Stomach (tissue), 9 donors: Measurements from ENCODE around the gene RPS16. TPM values are rescaled to one million over a fixed set of nuclear protein-coding genes. Genes with fewer than 3 reads are reported as not detected.

Experiments
- DNase-seq, 2 donors: peaks; one replicate each; pipeline versions ENCODE4 v3.0.0 to v3.0.0-alpha.2; 2013 to 2019
- H3K27ac ChIP-seq, 5 donors: fragments of 200-600 bp in 4 of 5; sonication (generic) in 4 of 5; one replicate each; pipeline ENCODE4 v1.5.1; 2013 to 2019; ENCODE audit warnings: mild to moderate bottlenecking in 1 of 5, moderate library complexity in 1 of 5
- H3K27me3 ChIP-seq, 3 donors: fragments of 200-600 bp; sonication (generic); one replicate each; pipeline ENCODE4 v1.5.1; 2017 to 2019; ENCODE audit warnings: mixed run types in 1 of 3
- H3K36me3 ChIP-seq, 4 donors: fragments of 200-600 bp; sonication (generic); 1 replicate in 3 of 4; 2 replicates in 1 of 4; pipeline ENCODE4 v1.5.1; 2016 to 2019
- H3K4me1 ChIP-seq, 4 donors: fragments of 200-600 bp; sonication (generic); one replicate each; pipeline ENCODE4 v1.5.1; 2016 to 2019
- H3K4me3 ChIP-seq, 4 donors: fragments of 200-600 bp; sonication (generic) in 3 of 4; one replicate each; pipeline ENCODE4 v1.5.1; 2016 to 2019; ENCODE audit warnings: mild to moderate bottlenecking in 1 of 4
- H3K9me3 ChIP-seq, 4 donors: fragments of 200-600 bp; sonication (generic); one replicate each; pipeline ENCODE4 v1.5.1; 2016 to 2019
- CTCF ChIP-seq, 7 experiments: fragments of 450-650 bp in 4 of 7; fragments of 200-600 bp in 3 of 7; sonication (generic) in 3 of 7; IDR thresholded peaks; one replicate each; pipeline ENCODE4 v1.5.1; 2016 to 2019; ENCODE audit warnings: antibody characterized with exemption in 7 of 7, control low read depth in 2 of 7, mild to moderate bottlenecking in 1 of 7
- EP300 ChIP-seq: sonication (generic); formaldehyde crosslinking; IDR thresholded peaks from one replicate; pipeline ENCODE4 v1.6.1; 2017; ENCODE audit warnings: antibody characterized with exemption
- POLR2A ChIP-seq, 4 donors: fragments of 450-650 bp; IDR thresholded peaks; one replicate each; pipeline ENCODE4 v1.6.1; 2016; ENCODE audit warnings: antibody characterized with exemption in 4 of 4, control low read depth in 2 of 4, mild to moderate bottlenecking in 1 of 4, moderate library complexity in 1 of 4
- POLR2AphosphoS5 ChIP-seq, 3 donors: sonication (generic); formaldehyde crosslinking; IDR thresholded peaks; one replicate each; pipeline ENCODE4 v1.6.1; 2016; ENCODE audit warnings: antibody characterized with exemption in 3 of 3
- WGBS, 5 donors: extraction: QIAGEN DNeasy Blood & Tissue Kit in 3 of 5; methylation state at CpG; one replicate each; pipeline versions ENCODE4 v1.1.5 to v1.1.7; 2013 to 2018; 5-methylcytosine and 5-hydroxymethylcytosine counted together
- intact Hi-C: fragments of 100-400 bp; cut with DNase I; formaldehyde crosslinking; loops from one replicate; pipeline ENCODE4 v1.15.1; 2023; ENCODE audit warnings: low total_unique reads
- polyA plus RNA-seq, 3 donors: library from polyadenylated mRNA; stranded (reverse); fragments of 200-250 nt; gene quantifications; one replicate each; pipeline ENCODE4 v1.2.3, GENCODE V29; 2013
- total RNA-seq, 5 donors: library from RNA; depleted of rRNA; stranded (reverse); fragments of >200 nt; gene quantifications; one replicate each; pipeline versions ENCODE4 v1.1.0 to v1.2.3, GENCODE V29; 2014 to 2016
- donor health status: healthy with polysubstance abuse.
- donor health status: Bipolar disorder and iron deficiency.
- donor health status: healthy.

The RPS16 gene
- total and polyA plus RNA-seq, 8 donors, result 69.0 to 4,294 (median 2,267) TPM

- intact Hi-C loops, result no loop called here
- Histone ChIP-seq H3K36me3 (peaks cover 15 to 23% (median 20%) of the 10 kb centered on the region in 4 donors), H3K4me3 (peak overlapping the region; percentile 91 to 95 (median 93)), H3K27me3 (no peaks in the 10 kb centered on the region), H3K27ac (peak overlapping the region; percentile 98 to 100 (median 99)), H3K4me1 (peaks cover 38 to 74% (median 56%) of the 10 kb centered on the region in 4 donors), H3K9me3 (no peaks in the 10 kb centered on the region)
- DNase-seq, result peak in 1 of 2 donors; percentile 73
- 4 to 20% (median 6%) methylated on average over 19 to 20 of the region's 20 CpGs for WGBS, 5 donors
- TF ChIP-seq POLR2AphosphoS5 (IDR thresholded peaks at IDR 0.05), result peak; percentile 0 to 90 (median 86)
- peak in 1 of 4 donors; percentile 47 for TF ChIP-seq POLR2A (IDR thresholded peaks at IDR 0.05)
- TF ChIP-seq CTCF (IDR thresholded peaks at IDR 0.05), result peak in 1 of 7 experiments; percentile 10
- no peak for TF ChIP-seq EP300
Observed at GRCh38 chr19:39408392-39409207, 27.1 kb downstream of the RPS16 start.

GRCh38 chr19:39407660-39408391, 27.9 kb downstream of the RPS16 start:
- H3K4me3 ChIP-seq, result peak overlapping the region; percentile 91 to 95 (median 93)
- H3K27me3 ChIP-seq, result no peaks in the 10 kb centered on the region
- peaks cover 15 to 23% (median 20%) of the 10 kb centered on the region in 4 donors for H3K36me3 ChIP-seq
- intact Hi-C loops, result no loop called here
- 2 to 13% (median 11%) methylated on average over 25 to 40 of the region's 40 CpGs for WGBS, 5 donors
- peak; percentile 76 to 87 for DNase-seq
- H3K4me1 ChIP-seq, result peaks cover 38 to 66% (median 54%) of the 10 kb centered on the region in 4 donors
- H3K9me3 ChIP-seq, result no peaks in the 10 kb centered on the region
- TF ChIP-seq POLR2A (IDR thresholded peaks at IDR 0.05), result peak in 3 of 4 donors; percentile 48 to 78 (median 55)
- TF ChIP-seq CTCF (IDR thresholded peaks at IDR 0.05), result no peak
- no peak for TF ChIP-seq EP300
- TF ChIP-seq POLR2AphosphoS5 (IDR thresholded peaks at IDR 0.05), result peak in 2 of 3 donors; percentile 92 to 94
- peak overlapping the region; percentile 98 to 100 (median 99) for H3K27ac ChIP-seq

GRCh38 chr19:39407410-39407659, 28.4 kb downstream of the RPS16 start:
- H3K4me1 ChIP-seq, result peaks cover 39 to 64% (median 54%) of the 10 kb centered on the region in 4 donors
- H3K27ac ChIP-seq, result peak overlapping the region; percentile 98 to 100 (median 99)
- intact Hi-C loops, result no loop called here
- H3K4me3 ChIP-seq, result peak overlapping the region; percentile 91 to 95 (median 93)
- 0 to 1% (median 1%) methylated on average over 5 to 14 of the region's 14 CpGs for WGBS, 5 donors
- DNase-seq, result no peak
- TF ChIP-seq POLR2A (IDR thresholded peaks at IDR 0.05) (no peak), POLR2AphosphoS5 (IDR thresholded peaks at IDR 0.05) (no peak), EP300 (no peak), CTCF (IDR thresholded peaks at IDR 0.05) (no peak)
- no peaks in the 10 kb centered on the region for H3K9me3 ChIP-seq
- peaks cover 15 to 23% (median 20%) of the 10 kb centered on the region in 4 donors for H3K36me3 ChIP-seq
- H3K27me3 ChIP-seq, result no peaks in the 10 kb centered on the region

- 0 to 2% (median 1%) methylated on average over 31 to 56 of the region's 56 CpGs for WGBS, 5 donors
- no peaks in the 10 kb centered on the region for H3K27me3 ChIP-seq
- TF ChIP-seq POLR2AphosphoS5 (IDR thresholded peaks at IDR 0.05) (peak; percentile 99 to 100 (median 100)), EP300 (no peak), POLR2A (IDR thresholded peaks at IDR 0.05) (peak in 3 of 4 donors; percentile 94 to 100 (median 99)), CTCF (IDR thresholded peaks at IDR 0.05) (peak in 1 of 7 experiments; percentile 22)
- peak; percentile 95 for DNase-seq
- peak within 1 kb of the TSS; percentile 91 to 95 (median 93) for H3K4me3 ChIP-seq
- peak within 1 kb of the TSS; percentile 98 to 100 (median 99) for H3K27ac ChIP-seq
- intact Hi-C loops, result no loop called here
- H3K4me1 ChIP-seq, result peaks cover 44 to 68% (median 58%) of the 10 kb centered on the region in 4 donors
- peaks cover 15 to 23% (median 20%) of the 10 kb centered on the region in 4 donors for H3K36me3 ChIP-seq
- H3K9me3 ChIP-seq, result no peaks in the 10 kb centered on the region
Observed at GRCh38 chr19:39406656-39407409, 28.9 kb downstream of the RPS16 start, which contains the start of gene ZFP36. TSS of gene ZFP36 (plus strand) at chr19:39406847. CDS start at chr19:39406905, 58 bp downstream.
